GM12873 (cell line): ENCODE data around the gene PDZD2.

Experiments used
- CTCF ChIP-seq: IDR thresholded peaks from 2 replicates; pipeline ENCODE4 v1.5.1; 2012; ENCODE audit warnings: low read depth, mild to moderate bottlenecking, moderate library complexity, low read length, control low read depth; ENCODE audit not compliant: insufficient read depth; ENCODE audit errors: missing control alignments

Gene PDZD2

DNA sequence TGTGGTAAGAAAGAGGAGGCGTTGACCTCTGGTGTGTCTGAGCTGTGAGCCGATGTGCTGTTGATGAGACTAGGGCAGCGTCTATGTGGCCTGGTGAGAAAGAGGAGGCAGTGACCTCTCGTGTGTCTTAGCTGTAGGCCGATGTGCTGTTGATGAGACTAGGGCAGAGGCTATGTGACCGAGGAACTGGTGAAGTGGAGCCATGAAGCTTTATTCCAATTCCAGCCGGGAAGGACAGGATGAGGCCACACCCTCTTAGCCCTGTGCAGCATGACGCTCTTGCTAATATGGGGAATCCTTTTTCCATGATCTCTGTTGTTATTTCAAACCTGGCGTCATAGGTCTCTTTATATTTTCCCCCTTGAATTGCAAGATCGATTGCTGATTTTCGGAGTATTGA is 362.8 kb downstream of the PDZD2 start:
- TF ChIP-seq CTCF: no peak

GRCh38 chr5:32002755-32003154 is 363.8 kb downstream of the PDZD2 start:
- no peak for TF ChIP-seq CTCF

- no peak for TF ChIP-seq CTCF
These were observed 365.1 kb downstream of the PDZD2 start for GRCh38 chr5:32003981-32004380.

GRCh38 chr5:32004404-32004803 is 365.5 kb downstream of the PDZD2 start:
- TF ChIP-seq CTCF: no peak

DNA sequence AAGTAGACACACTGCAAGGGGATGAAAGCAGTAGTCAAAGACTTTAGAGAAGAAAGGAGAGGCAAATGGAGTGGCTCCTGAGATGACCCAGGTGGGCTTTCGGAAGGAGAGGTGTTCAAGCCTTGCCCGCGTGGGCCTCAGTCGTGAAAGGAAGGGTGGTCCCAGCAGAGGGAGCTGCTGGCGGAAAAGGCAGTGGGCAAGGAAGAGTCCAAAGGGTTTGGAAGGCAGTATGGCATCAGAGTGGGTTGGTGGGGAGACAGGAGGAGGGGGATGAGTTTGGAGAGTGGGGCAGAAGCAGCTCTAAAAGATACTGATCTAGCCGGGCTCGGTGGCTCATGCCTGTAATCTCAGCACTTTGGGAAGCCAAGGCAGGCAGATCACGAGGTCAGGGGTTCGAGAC is 369.8 kb downstream of the PDZD2 start:
- TF ChIP-seq CTCF: no peak

DNA sequence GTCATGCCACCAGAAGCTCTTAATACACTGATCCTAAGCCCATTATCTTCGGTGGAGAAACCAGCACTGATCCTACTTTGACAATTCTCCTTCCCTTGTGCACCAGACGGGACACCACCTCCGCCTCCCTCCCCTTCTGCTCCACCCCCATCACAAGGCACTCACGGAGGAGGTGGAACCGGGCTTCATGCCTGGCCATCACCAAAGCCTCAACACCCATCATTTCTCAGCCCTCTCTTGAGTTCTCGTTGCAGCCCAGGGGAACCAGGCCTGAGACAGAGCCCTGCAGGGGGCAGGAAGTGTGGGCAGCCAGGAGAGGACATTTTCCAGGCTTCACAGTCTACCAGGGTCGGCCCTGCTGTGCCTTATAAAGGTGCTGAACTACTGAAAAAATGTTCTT is 374.7 kb downstream of the PDZD2 start:
- no peak for TF ChIP-seq CTCF

GRCh38 chr5:32014096-32014745 is 375.3 kb downstream of the PDZD2 start:
- TF ChIP-seq CTCF: no peak
